Suprapubic skin (tissue), 4 donors: ENCODE results near the gene PHOSPHO1. TPM values are rescaled to one million over a fixed set of nuclear protein-coding genes. Genes with fewer than 3 reads are reported as not detected.

ENCODE experiments used
- DNase-seq, 2 donors: peaks; one replicate each; pipeline ENCODE4 v3.0.0-alpha.2; 2019; ENCODE audit warnings: low spot score in 2 of 2
- H3K27ac ChIP-seq: fragments of 200-600 bp; sonication (generic); one replicate; pipeline ENCODE4 v1.5.1; 2019
- H3K27me3 ChIP-seq: fragments of 200-600 bp; sonication (generic); one replicate; pipeline ENCODE4 v1.5.1; 2019
- H3K36me3 ChIP-seq: fragments of 200-600 bp; sonication (generic); one replicate; pipeline ENCODE4 v1.5.1; 2019
- H3K4me1 ChIP-seq: fragments of 200-600 bp; sonication (generic); one replicate; pipeline ENCODE4 v1.5.1; 2019
- H3K4me3 ChIP-seq: fragments of 200-600 bp; sonication (generic); one replicate; pipeline ENCODE4 v1.5.1; 2019; ENCODE audit warnings: mild to moderate bottlenecking
- H3K9me3 ChIP-seq: fragments of 200-600 bp; sonication (generic); one replicate; pipeline ENCODE4 v1.5.1; 2019
- CTCF ChIP-seq, 2 donors: fragments of 200-600 bp in 1 of 2; fragments of 450-650 bp in 1 of 2; sonication (generic) in 1 of 2; IDR thresholded peaks; one replicate each; pipeline ENCODE4 v1.5.1; 2016 to 2019; ENCODE audit warnings: antibody characterized with exemption in 2 of 2, mild to moderate bottlenecking in 1 of 2, moderate library complexity in 1 of 2
- EP300 ChIP-seq: sonication (generic); formaldehyde crosslinking; IDR thresholded peaks from one replicate; pipeline ENCODE4 v1.6.1; 2017; ENCODE audit warnings: antibody characterized with exemption
- POLR2A ChIP-seq, 2 donors: fragments of 450-650 bp; IDR thresholded peaks; one replicate each; pipeline ENCODE4 v1.6.1; 2017; ENCODE audit warnings: antibody characterized with exemption in 2 of 2, mild to moderate bottlenecking in 2 of 2, moderate library complexity in 2 of 2
- POLR2AphosphoS5 ChIP-seq, 3 donors: sonication (generic); formaldehyde crosslinking; IDR thresholded peaks; one replicate each; pipeline ENCODE4 v1.6.1; 2017; ENCODE audit warnings: antibody characterized with exemption in 3 of 3
- WGBS: methylation state at CpG from one replicate; pipeline ENCODE4 v1.1.5; 2018; 5-methylcytosine and 5-hydroxymethylcytosine counted together
- total RNA-seq, 4 donors: library from RNA; depleted of rRNA; stranded (reverse); fragments of >200 nt; gene quantifications; one replicate each; pipeline ENCODE4 v1.1.0, GENCODE V29; 2016

Gene PHOSPHO1
- total RNA-seq, 4 donors from 2014 or later = 0.70 to 0.79 TPM; not detected in 2

DNA sequence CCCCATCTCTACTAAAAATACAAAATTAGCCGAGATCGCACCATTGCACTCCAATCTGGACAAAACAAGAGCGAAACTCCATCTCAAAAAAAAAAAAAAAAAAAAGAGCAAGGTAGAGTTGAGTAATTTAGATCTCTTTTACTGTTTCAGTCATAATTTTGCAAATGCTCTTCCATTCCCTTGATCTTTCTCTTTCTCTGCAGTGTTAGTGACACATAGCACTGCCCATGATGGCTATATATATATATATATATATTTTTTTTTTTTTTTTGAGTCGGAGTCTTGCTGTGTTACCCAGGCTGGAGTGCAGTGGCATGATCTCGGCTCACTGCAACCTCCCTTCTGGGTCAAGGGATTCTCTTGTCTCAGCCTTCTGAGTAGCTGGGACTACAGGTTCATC is 12.2 kb upstream of the PHOSPHO1 start:
- no peaks in the 10 kb centered on the region for H3K4me1 ChIP-seq
- H3K4me3 ChIP-seq = no peak overlapping the region
- no peaks in the 10 kb centered on the region for H3K9me3 ChIP-seq
- whole genome bisulfite sequencing = 89% methylated on average over 5 of the region's 5 CpGs
- no peak for TF ChIP-seq POLR2AphosphoS5 (IDR thresholded peaks at IDR 0.05)
- TF ChIP-seq POLR2A (IDR thresholded peaks at IDR 0.05) = no peak
- TF ChIP-seq EP300 = no peak
- no peak for TF ChIP-seq CTCF (IDR thresholded peaks at IDR 0.05)
- no peak overlapping the region for H3K27ac ChIP-seq
- no peak for DNase-seq
- no peaks in the 10 kb centered on the region for H3K36me3 ChIP-seq
- H3K27me3 ChIP-seq = peaks cover 12% of the 10 kb centered on the region

GRCh38 chr17:49241692-49242397 is 11.3 kb upstream of the PHOSPHO1 start:
- peaks cover 4% of the 10 kb centered on the region for H3K4me1 ChIP-seq
- no peaks in the 10 kb centered on the region for H3K36me3 ChIP-seq
- no peak overlapping the region for H3K4me3 ChIP-seq
- H3K9me3 ChIP-seq = no peaks in the 10 kb centered on the region
- WGBS = 81% methylated on average over 9 of the region's 9 CpGs
- TF ChIP-seq EP300 = no peak
- TF ChIP-seq POLR2A (IDR thresholded peaks at IDR 0.05) = no peak
- TF ChIP-seq POLR2AphosphoS5 (IDR thresholded peaks at IDR 0.05) = no peak
- no peak for TF ChIP-seq CTCF (IDR thresholded peaks at IDR 0.05)
- DNase-seq = no peak
- H3K27ac ChIP-seq = no peak overlapping the region
- H3K27me3 ChIP-seq = peaks cover 11% of the 10 kb centered on the region

- H3K27ac ChIP-seq = no peak overlapping the region
These were observed 10.5 kb upstream of the PHOSPHO1 start for GRCh38 chr17:49241040-49241439.

GRCh38 chr17:49240619-49241018 is 10.0 kb upstream of the PHOSPHO1 start:
- DNase-seq = no peak
- TF ChIP-seq EP300 = no peak
- no peak for TF ChIP-seq POLR2AphosphoS5 (IDR thresholded peaks at IDR 0.05)
- no peak for TF ChIP-seq POLR2A (IDR thresholded peaks at IDR 0.05)
- TF ChIP-seq CTCF (IDR thresholded peaks at IDR 0.05) = no peak
- Histone ChIP-seq H3K9me3 (no peaks in the 10 kb centered on the region), H3K27ac (no peak overlapping the region), H3K4me1 (peaks cover 4% of the 10 kb centered on the region), H3K27me3 (no peaks in the 10 kb centered on the region), H3K4me3 (no peak overlapping the region), H3K36me3 (no peaks in the 10 kb centered on the region)
- 88% methylated on average over 1 of the region's 1 CpG for WGBS

More at GRCh38 chr17:49241040-49241439, 10.5 kb upstream of the PHOSPHO1 start:
- no peak overlapping the region for H3K4me3 ChIP-seq
- DNase-seq = no peak
- WGBS = 85% methylated on average over 8 of the region's 8 CpGs
- peaks cover 3% of the 10 kb centered on the region for H3K27me3 ChIP-seq
- H3K9me3 ChIP-seq = no peaks in the 10 kb centered on the region
- H3K36me3 ChIP-seq = no peaks in the 10 kb centered on the region
- TF ChIP-seq POLR2A (IDR thresholded peaks at IDR 0.05) (no peak), CTCF (IDR thresholded peaks at IDR 0.05) (no peak), EP300 (no peak), POLR2AphosphoS5 (IDR thresholded peaks at IDR 0.05) (no peak)
- H3K4me1 ChIP-seq = peaks cover 4% of the 10 kb centered on the region

DNA sequence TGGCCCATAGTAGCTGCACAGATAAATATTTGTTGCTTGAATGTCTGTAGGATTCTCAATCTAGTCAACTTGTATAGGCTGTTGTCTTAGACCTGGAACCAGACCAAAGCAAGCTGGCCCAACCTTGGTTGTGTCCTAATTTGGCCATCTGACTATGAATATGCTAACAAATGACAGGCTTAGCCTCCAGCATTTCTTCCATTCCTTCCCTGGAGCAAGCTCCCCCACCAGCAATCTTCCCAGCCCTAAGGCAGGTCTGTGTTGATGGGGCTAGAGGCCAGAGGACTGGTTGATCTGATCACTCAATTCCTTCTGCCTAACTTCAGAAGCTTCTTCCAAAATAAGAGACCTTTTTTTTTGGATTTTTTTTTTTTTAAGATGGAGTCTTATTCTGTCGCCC is 9.4 kb upstream of the PHOSPHO1 start:
- Histone ChIP-seq H3K4me3 (no peak overlapping the region), H3K36me3 (no peaks in the 10 kb centered on the region), H3K27ac (no peak overlapping the region), H3K4me1 (peaks cover 4% of the 10 kb centered on the region), H3K27me3 (no peaks in the 10 kb centered on the region), H3K9me3 (no peaks in the 10 kb centered on the region)
- TF ChIP-seq POLR2A (IDR thresholded peaks at IDR 0.05) (no peak), POLR2AphosphoS5 (IDR thresholded peaks at IDR 0.05) (no peak), EP300 (no peak), CTCF (IDR thresholded peaks at IDR 0.05) (no peak)
- WGBS = 93% methylated on average over 1 of the region's 1 CpG
- no peak for DNase-seq
